Measurements from ENCODE around the gene PRKAA1.
"Not testable (repeated sequence)": the region's sequence is repeated elsewhere in the genome, so short reads cannot be mapped to it uniquely, and the experiment has no call there.

Gene PRKAA1

GRCh38 chr5:40720069-40720468 lies 78.1 kb downstream of the PRKAA1 start:
- DNase-seq = no peak

- DNase-seq = no peak
These were observed 80.9 kb downstream of the PRKAA1 start for GRCh38 chr5:40717281-40717680.

GRCh38 chr5:40716590-40716989 lies 81.6 kb downstream of the PRKAA1 start:
- no peak for DNase-seq

- DNase-seq = no peak
These were observed 82.2 kb downstream of the PRKAA1 start for GRCh38 chr5:40716000-40716399.

GRCh38 chr5:40714001-40714400 lies 84.2 kb downstream of the PRKAA1 start:
- no peak for DNase-seq

- not testable (repeated sequence) for DNase-seq
These were observed 87.6 kb downstream of the PRKAA1 start for GRCh38 chr5:40710575-40710974.

Data from stimulated activated naive CD4-positive, alpha-beta T cell treated with Interleukin-2 at 50 U/mL for 16 hours (primary cell).